Breast epithelium (tissue), 4 donors: ENCODE data around the gene SAMD11. TPM values are rescaled to one million over a fixed set of nuclear protein-coding genes. Genes with fewer than 3 reads are reported as not detected.
"Not testable (repeated sequence)": the region's sequence is repeated elsewhere in the genome, so short reads cannot be mapped to it uniquely, and the experiment has no call there.

Experiments used
- DNase-seq, 2 donors: peaks; one replicate each; pipeline ENCODE4 v3.0.0-alpha.2; 2019; ENCODE audit warnings: low spot score in 2 of 2
- H3K27ac ChIP-seq, 2 donors: fragments of 200-600 bp; sonication (generic) in 1 of 2; one replicate each; pipeline ENCODE4 v1.5.1; 2016 to 2019; ENCODE audit warnings: mild to moderate bottlenecking in 1 of 2
- H3K27me3 ChIP-seq, 2 donors: fragments of 200-600 bp; sonication (generic) in 1 of 2; one replicate each; pipeline versions ENCODE4 v1.5.1 to v1.6.0; 2017 to 2019; ENCODE audit warnings: control low read depth in 1 of 2, mild to moderate bottlenecking in 1 of 2
- H3K36me3 ChIP-seq: fragments of 200-600 bp; one replicate; pipeline ENCODE4 v1.5.1; 2019
- H3K4me1 ChIP-seq, 2 donors: fragments of 200-600 bp; sonication (generic); one replicate each; pipeline ENCODE4 v1.5.1; 2016 to 2019; ENCODE audit warnings: control low read depth in 1 of 2
- H3K4me3 ChIP-seq, 3 donors: fragments of 200-600 bp; sonication (generic); 1 replicate in 2 of 3; 2 replicates in 1 of 3; pipeline ENCODE4 v1.5.1; 2016 to 2019; ENCODE audit warnings: mild to moderate bottlenecking in 3 of 3, moderate library complexity in 2 of 3
- H3K9me3 ChIP-seq, 2 donors: fragments of 200-600 bp; sonication (generic) in 1 of 2; one replicate each; pipeline ENCODE4 v1.5.1; 2016 to 2019; ENCODE audit warnings: control low read depth in 1 of 2
- POLR2A ChIP-seq: fragments of 450-650 bp; IDR thresholded peaks from one replicate; pipeline ENCODE4 v1.6.1; 2016; ENCODE audit warnings: antibody characterized with exemption, mild to moderate bottlenecking, moderate library complexity
- POLR2AphosphoS5 ChIP-seq, 3 donors: sonication (generic); formaldehyde crosslinking; IDR thresholded peaks; one replicate each; pipeline ENCODE4 v1.6.1; 2017; ENCODE audit warnings: antibody characterized with exemption in 3 of 3
- intact Hi-C: fragments of 100-400 bp; cut with DNase I; formaldehyde crosslinking; loops from one replicate; pipeline ENCODE4 v1.15.1; 2023; ENCODE audit warnings: low total_unique reads
- total RNA-seq, 3 donors: library from RNA; depleted of rRNA; stranded (reverse); fragments of >200 nt; gene quantifications; one replicate each; pipeline ENCODE4 v1.1.0, GENCODE V29; 2016
- TF ChIP-seq, protein P1 (sequence below), 3 donors: fragments of 450-650 bp; IDR thresholded peaks; one replicate each; pipeline ENCODE4 v1.5.1; 2016 to 2017; ENCODE audit warnings: antibody characterized with exemption in 3 of 3, mild to moderate bottlenecking in 3 of 3, moderate library complexity in 3 of 3

Gene SAMD11
- total RNA-seq, 3 donors from 2014 or later, result 0.16 to 23.0 (median 2.9) TPM

DNA sequence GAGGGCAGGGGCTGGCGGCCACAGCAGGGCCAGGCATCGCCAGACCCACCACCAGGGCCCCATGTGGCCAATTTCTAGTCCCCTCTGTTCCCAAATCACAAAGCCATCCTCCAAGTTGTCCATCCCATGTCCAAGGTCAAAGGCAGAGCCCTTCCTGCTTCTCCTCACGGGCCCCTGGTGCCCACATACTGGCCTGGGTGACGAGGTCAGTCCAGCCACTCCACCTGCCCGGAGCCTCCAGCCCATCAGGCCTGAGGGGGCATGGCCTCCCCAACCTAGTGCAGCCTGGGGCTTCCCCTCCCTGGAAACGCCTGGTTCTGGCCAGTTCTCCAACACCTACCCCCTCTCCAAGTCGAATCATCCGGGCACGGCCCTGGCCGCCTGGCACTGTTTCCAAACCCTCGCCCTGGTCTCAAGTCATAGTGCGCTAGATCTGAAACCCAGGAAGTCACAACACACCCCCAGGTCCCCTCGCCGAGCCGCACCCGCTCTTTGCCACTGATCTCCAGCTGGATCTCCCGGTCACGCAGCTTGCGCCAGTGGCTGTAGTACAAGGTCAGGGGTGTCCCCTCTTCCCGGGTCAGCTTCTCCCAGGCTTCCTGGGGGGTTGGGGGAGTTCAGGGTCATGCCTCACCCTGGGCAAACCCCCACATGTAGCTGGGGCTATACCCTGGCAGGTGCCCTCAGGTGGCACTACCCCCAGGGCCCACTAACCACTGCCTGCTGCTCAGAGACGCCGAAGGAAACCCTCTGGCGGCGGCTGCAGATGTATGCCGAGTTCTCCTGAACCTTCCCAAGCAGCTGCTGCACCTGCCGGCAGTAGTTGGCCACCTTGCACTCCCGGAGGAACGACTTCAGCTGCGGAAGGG is 22.2 kb downstream of the SAMD11 start:
- Histone ChIP-seq H3K4me1 (peaks cover 18 to 21% of the 10 kb centered on the region in 2 donors), H3K4me3 (no peak overlapping the region), H3K27me3 (peaks cover 13 to 24% of the 10 kb centered on the region in 2 donors), H3K27ac (no peak overlapping the region), H3K9me3 (no peaks in the 10 kb centered on the region), H3K36me3 (peaks cover 6% of the 10 kb centered on the region)
- intact Hi-C loops, result no loop called here
- DNase-seq, result no peak
- no peak for TF ChIP-seq POLR2AphosphoS5 (IDR thresholded peaks at IDR 0.05)
- TF ChIP-seq, protein P1, sequence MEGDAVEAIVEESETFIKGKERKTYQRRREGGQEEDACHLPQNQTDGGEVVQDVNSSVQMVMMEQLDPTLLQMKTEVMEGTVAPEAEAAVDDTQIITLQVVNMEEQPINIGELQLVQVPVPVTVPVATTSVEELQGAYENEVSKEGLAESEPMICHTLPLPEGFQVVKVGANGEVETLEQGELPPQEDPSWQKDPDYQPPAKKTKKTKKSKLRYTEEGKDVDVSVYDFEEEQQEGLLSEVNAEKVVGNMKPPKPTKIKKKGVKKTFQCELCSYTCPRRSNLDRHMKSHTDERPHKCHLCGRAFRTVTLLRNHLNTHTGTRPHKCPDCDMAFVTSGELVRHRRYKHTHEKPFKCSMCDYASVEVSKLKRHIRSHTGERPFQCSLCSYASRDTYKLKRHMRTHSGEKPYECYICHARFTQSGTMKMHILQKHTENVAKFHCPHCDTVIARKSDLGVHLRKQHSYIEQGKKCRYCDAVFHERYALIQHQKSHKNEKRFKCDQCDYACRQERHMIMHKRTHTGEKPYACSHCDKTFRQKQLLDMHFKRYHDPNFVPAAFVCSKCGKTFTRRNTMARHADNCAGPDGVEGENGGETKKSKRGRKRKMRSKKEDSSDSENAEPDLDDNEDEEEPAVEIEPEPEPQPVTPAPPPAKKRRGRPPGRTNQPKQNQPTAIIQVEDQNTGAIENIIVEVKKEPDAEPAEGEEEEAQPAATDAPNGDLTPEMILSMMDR (IDR thresholded peaks at IDR 0.05), result no peak
- TF ChIP-seq POLR2A, result no peak

DNA sequence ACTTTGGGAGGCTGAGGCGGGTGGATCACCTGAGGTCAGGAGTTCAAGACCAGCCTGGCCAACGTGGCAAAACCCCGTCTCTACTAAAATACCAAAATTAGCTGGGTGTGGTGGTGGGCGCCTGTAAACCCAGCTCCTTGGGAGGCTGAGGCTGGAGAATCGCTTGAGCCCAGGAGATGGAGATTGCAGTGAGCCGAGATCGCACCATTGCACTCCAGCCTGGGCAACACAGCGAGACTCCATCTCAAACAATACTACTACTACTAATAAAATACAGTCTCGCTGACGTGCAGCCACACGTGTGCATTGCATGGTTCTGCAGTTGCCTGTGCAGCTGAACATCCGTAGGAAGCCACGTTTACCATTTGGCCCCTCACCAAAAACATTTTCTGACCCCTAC is 23.1 kb downstream of the SAMD11 start:
- H3K36me3 ChIP-seq, DNase-seq, intact Hi-C loops, H3K27ac ChIP-seq, H3K4me3 ChIP-seq, H3K9me3 ChIP-seq: not testable (repeated sequence)
- Histone ChIP-seq H3K27me3 (peaks cover 10 to 15% of the 10 kb centered on the region in 2 donors), H3K4me1 (peaks cover 11 to 12% of the 10 kb centered on the region in 2 donors)

DNA sequence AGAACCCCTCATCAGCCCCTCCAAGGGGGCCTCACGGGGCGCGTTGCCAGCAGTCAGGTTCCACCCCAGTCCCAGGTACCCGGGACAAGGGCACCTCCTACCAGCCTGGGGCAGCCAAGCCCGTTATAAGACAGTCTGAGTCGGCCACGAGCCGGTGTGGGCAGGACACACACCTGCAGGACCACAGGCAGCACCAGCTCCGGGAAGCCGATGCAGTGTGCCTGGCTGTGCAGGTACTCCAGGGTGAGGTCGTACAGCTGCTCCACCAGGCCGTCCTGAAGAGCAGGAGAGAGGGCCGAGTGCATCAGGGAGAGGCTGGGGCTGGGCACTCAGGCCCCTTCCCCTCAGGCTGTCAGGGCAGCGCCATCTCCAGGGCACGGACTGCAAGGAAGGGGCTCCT is 24.2 kb downstream of the SAMD11 start:
- Histone ChIP-seq H3K27me3 (peaks cover 0 to 4% of the 10 kb centered on the region in 2 donors), H3K9me3 (no peaks in the 10 kb centered on the region), H3K36me3 (peaks cover 6% of the 10 kb centered on the region), H3K4me1 (peaks cover 0 to under 1% of the 10 kb centered on the region in 2 donors), H3K27ac (no peak overlapping the region), H3K4me3 (no peak overlapping the region)
- TF ChIP-seq, protein P1 (IDR thresholded peaks at IDR 0.05), result no peak
- no peak for TF ChIP-seq POLR2A
- TF ChIP-seq POLR2AphosphoS5 (IDR thresholded peaks at IDR 0.05), result no peak
- intact Hi-C loops, result no loop called here
- DNase-seq, result no peak

DNA sequence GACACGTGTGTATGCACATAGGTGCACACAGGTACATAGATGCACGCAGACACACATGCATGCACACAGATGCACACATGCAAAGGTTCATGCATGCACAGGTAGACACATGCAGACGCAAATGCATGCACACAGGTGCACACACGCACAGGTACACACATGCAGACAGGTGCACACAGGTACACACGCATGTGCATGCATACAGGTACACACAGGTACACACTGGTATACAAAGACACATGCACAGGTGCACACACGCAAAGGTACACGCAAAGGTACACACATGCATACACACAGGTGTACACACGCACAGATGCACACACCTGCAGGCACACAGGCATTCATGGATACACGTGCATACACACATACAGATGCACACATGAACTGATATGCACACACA is 26.5 kb downstream of the SAMD11 start:
- intact Hi-C loops, result no loop called here
- no peak for DNase-seq
- H3K27ac ChIP-seq, result no peak overlapping the region
- H3K36me3 ChIP-seq, result peaks cover 13% of the 10 kb centered on the region
- TF ChIP-seq, protein P1 (IDR thresholded peaks at IDR 0.05), result no peak
- TF ChIP-seq POLR2AphosphoS5 (IDR thresholded peaks at IDR 0.05) (no peak), POLR2A (no peak)
- no peaks in the 10 kb centered on the region for H3K9me3 ChIP-seq
- H3K4me3 ChIP-seq, result no peak overlapping the region
- H3K27me3 ChIP-seq, result no peaks in the 10 kb centered on the region
- no peaks in the 10 kb centered on the region for H3K4me1 ChIP-seq

DNA sequence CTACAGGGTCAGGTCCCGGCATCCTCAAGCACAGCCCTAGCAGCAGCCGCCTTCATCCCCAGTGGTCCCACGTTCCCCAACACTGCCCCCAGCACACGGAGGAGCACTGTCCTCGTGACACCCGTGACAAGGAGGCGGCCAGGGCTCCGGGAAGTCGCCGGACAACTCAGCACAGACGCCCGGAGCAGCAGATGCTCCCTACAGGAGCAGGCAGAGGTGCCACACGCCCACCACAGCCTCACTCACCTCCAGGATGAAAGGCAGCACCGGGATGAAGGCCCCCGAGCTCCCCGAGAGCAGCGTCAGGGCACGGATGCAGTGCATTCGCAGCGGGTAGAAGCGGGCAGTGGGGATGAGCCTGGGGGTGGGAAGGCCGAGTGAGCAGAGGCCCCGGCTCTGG is 27.2 kb downstream of the SAMD11 start:
- Histone ChIP-seq H3K4me1 (no peaks in the 10 kb centered on the region), H3K36me3 (peaks cover 13% of the 10 kb centered on the region), H3K9me3 (no peaks in the 10 kb centered on the region), H3K27me3 (no peaks in the 10 kb centered on the region), H3K4me3 (no peak overlapping the region), H3K27ac (no peak overlapping the region)
- TF ChIP-seq POLR2AphosphoS5 (IDR thresholded peaks at IDR 0.05), result no peak
- intact Hi-C loops, result no loop called here
- DNase-seq, result no peak

DNA sequence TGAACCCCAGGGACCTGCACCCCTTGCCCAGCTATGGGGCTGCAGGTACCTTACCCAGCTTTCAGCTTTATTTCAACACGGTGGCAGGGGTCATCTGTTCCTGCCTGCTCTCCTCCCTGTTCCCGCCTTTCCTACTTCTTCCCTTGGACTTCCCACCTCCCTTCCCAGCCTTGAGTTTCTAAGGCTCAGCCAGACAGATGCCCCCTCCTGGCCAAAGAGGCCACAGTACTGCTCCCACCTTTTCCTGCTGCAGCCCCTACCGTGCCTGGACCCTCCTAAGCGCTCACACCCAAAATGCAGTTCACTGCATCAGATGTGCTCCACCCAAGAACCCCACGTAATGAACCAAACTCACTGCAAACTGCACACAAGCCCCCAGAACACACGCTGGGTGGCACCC is 27.6 kb downstream of the SAMD11 start:
- H3K27ac ChIP-seq, result no peak overlapping the region
- DNase-seq, result no peak
- peaks cover 13% of the 10 kb centered on the region for H3K36me3 ChIP-seq
- H3K4me1 ChIP-seq, result no peaks in the 10 kb centered on the region
- no peak overlapping the region for H3K4me3 ChIP-seq
- intact Hi-C loops, result no loop called here
- TF ChIP-seq, protein P1 (IDR thresholded peaks at IDR 0.05), result no peak
- TF ChIP-seq POLR2A (no peak), POLR2AphosphoS5 (IDR thresholded peaks at IDR 0.05) (no peak)
- H3K27me3 ChIP-seq, result no peaks in the 10 kb centered on the region
- H3K9me3 ChIP-seq, result no peaks in the 10 kb centered on the region
